ENCODE measurements around the gene SULF2.

Gene SULF2

DNA sequence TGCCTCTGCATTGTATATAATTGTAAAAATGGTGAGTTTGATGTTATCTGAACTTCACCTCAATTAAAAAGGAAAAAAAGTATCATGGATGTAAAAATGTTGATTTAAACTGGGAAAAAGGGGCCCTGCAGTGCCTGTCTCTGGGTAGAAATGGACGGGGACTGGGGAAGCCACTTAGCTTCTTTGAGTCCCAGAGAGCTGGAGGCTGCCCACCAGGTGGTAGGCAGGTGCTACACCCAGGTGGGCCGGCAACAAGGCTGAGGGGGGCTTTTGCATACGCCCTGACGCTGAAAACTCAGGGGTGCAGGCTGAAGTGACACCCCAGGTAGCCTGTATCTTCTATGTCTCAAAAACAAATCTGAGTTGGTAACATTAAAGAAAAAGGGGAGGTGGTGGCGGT lies 118.2 kb downstream of the SULF2 start:
- H3K27ac ChIP-seq, result no peak overlapping the region
- no peak for TF ChIP-seq ZFX (IDR thresholded peaks at IDR 0.05)
- TF ChIP-seq, protein P1, sequence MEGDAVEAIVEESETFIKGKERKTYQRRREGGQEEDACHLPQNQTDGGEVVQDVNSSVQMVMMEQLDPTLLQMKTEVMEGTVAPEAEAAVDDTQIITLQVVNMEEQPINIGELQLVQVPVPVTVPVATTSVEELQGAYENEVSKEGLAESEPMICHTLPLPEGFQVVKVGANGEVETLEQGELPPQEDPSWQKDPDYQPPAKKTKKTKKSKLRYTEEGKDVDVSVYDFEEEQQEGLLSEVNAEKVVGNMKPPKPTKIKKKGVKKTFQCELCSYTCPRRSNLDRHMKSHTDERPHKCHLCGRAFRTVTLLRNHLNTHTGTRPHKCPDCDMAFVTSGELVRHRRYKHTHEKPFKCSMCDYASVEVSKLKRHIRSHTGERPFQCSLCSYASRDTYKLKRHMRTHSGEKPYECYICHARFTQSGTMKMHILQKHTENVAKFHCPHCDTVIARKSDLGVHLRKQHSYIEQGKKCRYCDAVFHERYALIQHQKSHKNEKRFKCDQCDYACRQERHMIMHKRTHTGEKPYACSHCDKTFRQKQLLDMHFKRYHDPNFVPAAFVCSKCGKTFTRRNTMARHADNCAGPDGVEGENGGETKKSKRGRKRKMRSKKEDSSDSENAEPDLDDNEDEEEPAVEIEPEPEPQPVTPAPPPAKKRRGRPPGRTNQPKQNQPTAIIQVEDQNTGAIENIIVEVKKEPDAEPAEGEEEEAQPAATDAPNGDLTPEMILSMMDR (conservative IDR thresholded peaks at IDR 0.05), result no peak

DNA sequence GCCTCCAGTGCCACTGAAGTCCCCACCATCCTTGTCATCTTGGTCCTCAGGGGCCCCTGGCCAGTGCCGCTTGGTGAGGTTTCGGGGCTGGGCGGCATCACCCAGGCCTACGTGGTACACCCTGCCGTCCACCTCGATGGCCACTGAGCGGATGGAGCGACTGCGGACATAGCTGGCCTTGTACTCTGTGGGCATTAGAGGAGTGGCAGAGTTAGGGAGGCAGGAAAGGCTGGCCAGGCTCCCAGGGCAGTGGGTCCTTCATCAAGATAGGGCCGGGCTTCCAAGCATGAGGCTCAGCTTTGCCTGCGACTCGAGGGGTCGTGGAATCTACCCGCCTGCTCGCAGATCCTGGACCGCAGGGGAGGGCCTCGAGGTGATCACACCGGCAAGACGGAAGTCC lies 119.0 kb downstream of the SULF2 start:
- no peak overlapping the region for H3K27ac ChIP-seq
- TF ChIP-seq, protein P1 (conservative IDR thresholded peaks at IDR 0.05), result no peak
- no peak for TF ChIP-seq ZFX (IDR thresholded peaks at IDR 0.05)

DNA sequence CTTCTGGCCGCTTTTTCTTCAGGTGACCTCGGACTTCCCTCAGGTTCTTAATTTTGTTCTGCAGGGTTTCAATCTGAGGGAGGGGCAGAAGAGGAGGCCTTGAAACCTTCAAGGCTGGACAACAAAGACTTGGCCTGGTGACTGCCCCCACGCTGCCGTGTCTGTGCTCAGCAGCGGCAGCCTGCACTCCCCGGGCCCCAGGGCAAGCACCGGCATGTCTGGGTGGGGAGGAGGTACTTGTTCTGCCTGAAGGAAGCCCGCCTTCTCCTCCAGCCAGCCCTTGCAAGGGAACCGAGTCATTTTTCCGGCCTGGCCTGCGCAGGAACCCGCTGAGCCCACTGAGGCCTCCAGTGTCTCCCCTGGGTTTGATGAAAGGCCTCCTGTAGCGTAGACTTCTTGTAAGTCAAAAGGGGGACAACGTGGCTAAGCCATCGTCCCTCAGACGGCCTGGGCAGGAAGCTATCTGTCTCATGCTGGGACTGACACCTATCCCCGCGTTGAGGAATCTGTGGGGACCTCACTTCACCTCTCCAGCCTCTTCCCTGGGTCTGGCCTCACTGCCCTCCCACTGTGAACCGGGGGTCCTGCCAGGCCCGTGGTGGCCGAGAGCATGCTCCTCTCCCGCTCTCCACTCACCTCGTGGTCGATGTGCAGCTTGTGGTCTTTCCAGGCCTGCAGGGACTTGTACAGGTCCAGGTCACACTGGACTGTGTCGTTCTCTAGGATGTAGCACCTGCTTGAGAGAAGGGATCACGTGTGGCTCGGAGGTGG lies 119.9 kb downstream of the SULF2 start:
- TF ChIP-seq, protein P1 (conservative IDR thresholded peaks at IDR 0.05), result no peak
- no peak for TF ChIP-seq ZFX (IDR thresholded peaks at IDR 0.05)
- H3K27ac ChIP-seq, result no peak overlapping the region

DNA sequence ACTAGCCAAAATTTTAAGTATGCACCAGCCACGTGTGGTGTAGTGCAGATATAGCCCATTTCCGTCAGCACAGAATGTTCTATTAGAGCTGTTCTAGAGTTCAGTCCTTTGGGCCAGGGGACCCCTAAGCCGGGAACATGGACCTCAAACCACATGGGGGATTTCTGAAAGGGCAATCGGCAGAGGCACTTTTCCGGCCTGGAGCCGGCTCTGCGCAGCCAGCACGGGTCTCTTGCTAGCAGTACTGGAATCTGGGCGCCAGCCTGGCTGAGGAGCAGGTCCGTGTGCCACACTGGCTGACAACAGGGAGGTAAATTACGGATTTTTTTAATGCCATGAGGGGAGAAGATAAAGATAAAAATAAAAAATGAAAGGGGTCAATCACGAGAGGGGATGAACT lies 120.5 kb downstream of the SULF2 start:
- no peak overlapping the region for H3K27ac ChIP-seq
- TF ChIP-seq, protein P1 (conservative IDR thresholded peaks at IDR 0.05), result no peak
- TF ChIP-seq ZFX (IDR thresholded peaks at IDR 0.05), result no peak

DNA sequence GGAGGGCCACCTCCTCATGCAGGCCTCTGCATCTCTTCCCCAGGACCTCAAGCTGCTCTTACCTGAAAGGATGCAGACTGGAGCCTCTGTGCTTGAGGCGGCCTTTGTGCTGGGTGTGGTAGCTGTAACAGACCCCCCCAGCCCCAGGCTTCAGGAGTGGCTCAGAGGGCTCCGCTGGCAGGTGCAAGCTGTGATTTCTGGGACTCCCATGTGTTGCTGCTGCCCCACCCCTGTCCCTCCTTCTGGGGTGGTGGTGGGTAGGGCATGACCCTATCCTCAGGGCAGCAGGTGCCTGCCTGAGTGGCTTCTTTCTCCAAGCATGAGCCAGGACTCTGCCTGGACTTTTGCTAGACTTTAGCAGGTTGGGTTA lies 121.2 kb downstream of the SULF2 start:
- H3K27ac ChIP-seq, result no peak overlapping the region
- TF ChIP-seq ZFX (IDR thresholded peaks at IDR 0.05), result no peak
- TF ChIP-seq, protein P1 (conservative IDR thresholded peaks at IDR 0.05), result no peak; the same call in 1 of the 2 replicates

DNA sequence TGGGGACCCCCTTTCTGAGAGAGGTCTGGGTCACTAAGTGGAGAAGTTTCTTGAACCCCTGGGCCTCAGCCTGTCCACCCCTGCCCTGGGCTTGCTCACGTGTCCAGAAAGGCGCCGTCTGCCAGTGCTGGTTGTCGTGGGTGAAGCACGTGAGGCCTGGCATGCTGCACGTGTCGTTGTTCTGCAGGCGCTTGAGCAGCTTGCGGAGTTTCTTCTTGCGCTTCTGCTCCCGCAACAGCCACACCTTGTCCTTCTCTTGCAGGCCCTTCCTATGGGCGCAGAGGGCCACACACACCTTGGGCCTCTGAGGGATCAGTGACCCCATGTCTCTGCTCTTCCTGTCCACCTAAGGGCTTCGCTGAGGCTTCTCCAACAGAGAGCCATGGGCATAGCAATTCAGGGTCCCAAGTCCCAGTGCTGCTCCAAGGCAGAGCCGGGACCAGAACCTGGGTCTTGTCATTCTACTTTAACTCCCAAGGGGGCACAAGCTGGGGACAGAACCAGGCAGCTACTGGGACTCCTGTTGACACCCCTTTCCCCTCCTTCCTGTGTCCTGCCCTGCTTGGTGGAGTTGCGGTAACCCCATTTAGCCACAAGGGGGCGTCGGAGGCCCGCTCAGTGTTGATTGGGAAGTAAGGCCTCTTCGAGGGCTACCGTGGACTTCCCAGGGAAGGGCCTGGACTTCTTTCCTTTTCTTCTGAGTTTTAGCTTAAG lies 121.8 kb downstream of the SULF2 start:
- no peak overlapping the region for H3K27ac ChIP-seq
- TF ChIP-seq ZFX (IDR thresholded peaks at IDR 0.05), result no peak
- TF ChIP-seq, protein P1 (conservative IDR thresholded peaks at IDR 0.05), result peak; percentile 98
